Measurements from ENCODE around the gene RGMA. TPM values are rescaled to one million over a fixed set of nuclear protein-coding genes. Genes with fewer than 3 reads are reported as not detected.

RGMA gene
- total and polyA plus RNA-seq, 2 experiments from 2014 or later = 34.2 to 36.5 TPM

DNA sequence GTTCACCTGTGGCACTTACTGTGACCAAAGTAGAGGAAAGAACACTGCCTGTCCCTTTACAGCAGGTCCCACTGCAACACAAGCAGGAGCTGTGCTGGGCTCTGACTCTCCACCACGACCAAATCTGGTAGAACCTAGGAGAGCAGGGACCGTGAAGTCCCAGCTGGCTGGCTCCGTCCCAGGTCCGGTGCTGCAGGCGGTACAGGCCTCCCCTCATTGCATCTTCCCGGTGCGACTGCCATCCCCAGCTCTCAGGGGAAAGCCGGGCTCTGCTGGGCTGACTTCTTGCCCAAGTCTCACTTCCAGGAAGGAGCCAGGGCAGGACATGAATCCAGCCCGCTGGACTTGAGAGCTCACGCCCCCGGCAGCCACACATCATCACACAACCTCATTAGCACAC lies 33.8 kb downstream of the RGMA start:
- TF ChIP-seq POLR2AphosphoS5 (IDR thresholded peaks at IDR 0.05; ENCODE audit: low read depth) = no peak
- TF ChIP-seq NANOG (IDR thresholded peaks at IDR 0.05; ENCODE audit: borderline replicate concordance) = no peak
- TF ChIP-seq EZH2phosphoT487 (IDR thresholded peaks at IDR 0.05; ENCODE audit: unreplicated experiment) = no peak
- TF ChIP-seq CREB1 (CRISPR knock-in tag; IDR thresholded peaks at IDR 0.05; ENCODE audit: low read depth) = no peak
- TF ChIP-seq, protein P1, sequence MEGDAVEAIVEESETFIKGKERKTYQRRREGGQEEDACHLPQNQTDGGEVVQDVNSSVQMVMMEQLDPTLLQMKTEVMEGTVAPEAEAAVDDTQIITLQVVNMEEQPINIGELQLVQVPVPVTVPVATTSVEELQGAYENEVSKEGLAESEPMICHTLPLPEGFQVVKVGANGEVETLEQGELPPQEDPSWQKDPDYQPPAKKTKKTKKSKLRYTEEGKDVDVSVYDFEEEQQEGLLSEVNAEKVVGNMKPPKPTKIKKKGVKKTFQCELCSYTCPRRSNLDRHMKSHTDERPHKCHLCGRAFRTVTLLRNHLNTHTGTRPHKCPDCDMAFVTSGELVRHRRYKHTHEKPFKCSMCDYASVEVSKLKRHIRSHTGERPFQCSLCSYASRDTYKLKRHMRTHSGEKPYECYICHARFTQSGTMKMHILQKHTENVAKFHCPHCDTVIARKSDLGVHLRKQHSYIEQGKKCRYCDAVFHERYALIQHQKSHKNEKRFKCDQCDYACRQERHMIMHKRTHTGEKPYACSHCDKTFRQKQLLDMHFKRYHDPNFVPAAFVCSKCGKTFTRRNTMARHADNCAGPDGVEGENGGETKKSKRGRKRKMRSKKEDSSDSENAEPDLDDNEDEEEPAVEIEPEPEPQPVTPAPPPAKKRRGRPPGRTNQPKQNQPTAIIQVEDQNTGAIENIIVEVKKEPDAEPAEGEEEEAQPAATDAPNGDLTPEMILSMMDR (conservative IDR thresholded peaks at IDR 0.05; ENCODE audit: low read depth in 2 of 2) = no peak
- TF ChIP-seq EZH2 (IDR thresholded peaks at IDR 0.05; ENCODE audit: low read depth, unreplicated experiment) = no peak
- TF ChIP-seq STAT1 (IDR thresholded peaks at IDR 0.05; ENCODE audit: unreplicated experiment) = no peak
- no peak for TF ChIP-seq ZNF114 (CRISPR knock-in tag; IDR thresholded peaks at IDR 0.05)
- TF ChIP-seq JUNB (IDR thresholded peaks at IDR 0.05; ENCODE audit: unreplicated experiment) = no peak
- no peak for TF ChIP-seq ETS1 (IDR thresholded peaks at IDR 0.05)
- no peak for TF ChIP-seq ZNF462 (CRISPR knock-in tag; IDR thresholded peaks at IDR 0.05)
- TF ChIP-seq ZNF331 (CRISPR knock-in tag; IDR thresholded peaks at IDR 0.05; ENCODE audit: low read depth) = no peak
- TF ChIP-seq, protein P2, sequence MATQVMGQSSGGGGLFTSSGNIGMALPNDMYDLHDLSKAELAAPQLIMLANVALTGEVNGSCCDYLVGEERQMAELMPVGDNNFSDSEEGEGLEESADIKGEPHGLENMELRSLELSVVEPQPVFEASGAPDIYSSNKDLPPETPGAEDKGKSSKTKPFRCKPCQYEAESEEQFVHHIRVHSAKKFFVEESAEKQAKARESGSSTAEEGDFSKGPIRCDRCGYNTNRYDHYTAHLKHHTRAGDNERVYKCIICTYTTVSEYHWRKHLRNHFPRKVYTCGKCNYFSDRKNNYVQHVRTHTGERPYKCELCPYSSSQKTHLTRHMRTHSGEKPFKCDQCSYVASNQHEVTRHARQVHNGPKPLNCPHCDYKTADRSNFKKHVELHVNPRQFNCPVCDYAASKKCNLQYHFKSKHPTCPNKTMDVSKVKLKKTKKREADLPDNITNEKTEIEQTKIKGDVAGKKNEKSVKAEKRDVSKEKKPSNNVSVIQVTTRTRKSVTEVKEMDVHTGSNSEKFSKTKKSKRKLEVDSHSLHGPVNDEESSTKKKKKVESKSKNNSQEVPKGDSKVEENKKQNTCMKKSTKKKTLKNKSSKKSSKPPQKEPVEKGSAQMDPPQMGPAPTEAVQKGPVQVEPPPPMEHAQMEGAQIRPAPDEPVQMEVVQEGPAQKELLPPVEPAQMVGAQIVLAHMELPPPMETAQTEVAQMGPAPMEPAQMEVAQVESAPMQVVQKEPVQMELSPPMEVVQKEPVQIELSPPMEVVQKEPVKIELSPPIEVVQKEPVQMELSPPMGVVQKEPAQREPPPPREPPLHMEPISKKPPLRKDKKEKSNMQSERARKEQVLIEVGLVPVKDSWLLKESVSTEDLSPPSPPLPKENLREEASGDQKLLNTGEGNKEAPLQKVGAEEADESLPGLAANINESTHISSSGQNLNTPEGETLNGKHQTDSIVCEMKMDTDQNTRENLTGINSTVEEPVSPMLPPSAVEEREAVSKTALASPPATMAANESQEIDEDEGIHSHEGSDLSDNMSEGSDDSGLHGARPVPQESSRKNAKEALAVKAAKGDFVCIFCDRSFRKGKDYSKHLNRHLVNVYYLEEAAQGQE (IDR thresholded peaks at IDR 0.05; ENCODE audit: unreplicated experiment) = no peak
- DNase-seq (ENCODE audit: low spot score) (no peak), ATAC-seq (no peak)
- Histone ChIP-seq H3K27ac (ENCODE audit: low read depth) (no peak overlapping the region), H2AFZ (no peak overlapping the region), H3K4me3 (no peak overlapping the region), H3K9me2 (ENCODE audit: insufficient read depth) (no peaks in the 10 kb centered on the region), H3F3A (replicated peaks; ENCODE audit: low read depth) (no peaks in the 10 kb centered on the region), H3K79me2 (replicated peaks; ENCODE audit: insufficient read depth) (peaks cover 58% of the 10 kb centered on the region), H3K36me3 (ENCODE audit: insufficient read depth) (peaks cover 17% of the 10 kb centered on the region), H3K4me1 (ENCODE audit: insufficient read depth) (peaks cover 11% of the 10 kb centered on the region), H4K20me1 (replicated peaks; ENCODE audit: insufficient read depth) (peaks cover 13% of the 10 kb centered on the region), H3K4me2 (no peak overlapping the region), H3K27me3 (ENCODE audit: insufficient read depth) (no peaks in the 10 kb centered on the region)
- H3K27me3 Mint-ChIP-seq (ENCODE audit: insufficient read depth, low read depth, poor library complexity) = peaks cover 18% of the 10 kb centered on the region
- H3K36me3 Mint-ChIP-seq (ENCODE audit: low read depth) = peaks cover 60% of the 10 kb centered on the region
- peaks cover 40% of the 10 kb centered on the region for H3K4me1 Mint-ChIP-seq
- H3K9me3 Mint-ChIP-seq = no peaks in the 10 kb centered on the region
- H3K27ac Mint-ChIP-seq = peak overlapping the region; percentile 44; the same call in 1 of the 2 replicates
- no peak overlapping the region for H3K4me3 Mint-ChIP-seq

Data from GM23338 (cell line).